ENCODE measurements around the gene TRAFD1.
"Not testable (repeated sequence)": the region's sequence is repeated elsewhere in the genome, so short reads cannot be mapped to it uniquely, and the experiment has no call there.

The TRAFD1 gene

GRCh38 chr12:112125250-112125999, at the start of gene TRAFD1:
Gene TRAFD1, plus strand, starts transcription at chr12:112125560. Its CDS starts 4,963 bp downstream, at chr12:112130523.
- DNase-seq, result peak; percentile 96

- no peak for DNase-seq
These were observed 38.1 kb upstream of the TRAFD1 start for GRCh38 chr12:112087055-112087850.

GRCh38 chr12:112087851-112088250, 37.5 kb upstream of the TRAFD1 start:
- no peak for DNase-seq

- DNase-seq, result no peak
These were observed 33.8 kb upstream of the TRAFD1 start for GRCh38 chr12:112091563-112091962.

- DNase-seq, result no peak
These were observed 29.3 kb upstream of the TRAFD1 start for GRCh38 chr12:112096070-112096469.

GRCh38 chr12:112096667-112097066, 28.7 kb upstream of the TRAFD1 start:
- DNase-seq, result peak; percentile 50

DNA sequence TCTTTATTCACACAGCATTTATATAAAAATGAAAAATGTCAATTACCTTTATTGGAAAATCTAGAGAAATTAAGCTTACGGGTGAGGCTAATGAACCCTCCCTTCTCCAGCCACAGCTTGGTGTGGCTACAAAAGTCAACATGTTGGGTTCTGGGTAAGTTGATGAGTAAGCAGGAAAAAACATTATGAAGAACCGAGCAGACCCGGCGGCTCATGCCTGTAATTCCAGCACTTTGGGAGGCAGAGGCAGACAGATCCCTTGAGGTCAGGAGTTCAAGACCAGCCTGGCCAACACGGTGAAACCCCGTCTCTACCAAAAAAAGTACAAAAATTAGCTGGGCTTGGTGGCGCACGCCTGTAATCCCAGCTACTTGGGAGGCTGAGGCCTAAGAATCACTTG, 27.7 kb upstream of the TRAFD1 start:
- DNase-seq, result no peak

GRCh38 chr12:112100500-112100899, 24.9 kb upstream of the TRAFD1 start:
- DNase-seq, result not testable (repeated sequence)

DNA sequence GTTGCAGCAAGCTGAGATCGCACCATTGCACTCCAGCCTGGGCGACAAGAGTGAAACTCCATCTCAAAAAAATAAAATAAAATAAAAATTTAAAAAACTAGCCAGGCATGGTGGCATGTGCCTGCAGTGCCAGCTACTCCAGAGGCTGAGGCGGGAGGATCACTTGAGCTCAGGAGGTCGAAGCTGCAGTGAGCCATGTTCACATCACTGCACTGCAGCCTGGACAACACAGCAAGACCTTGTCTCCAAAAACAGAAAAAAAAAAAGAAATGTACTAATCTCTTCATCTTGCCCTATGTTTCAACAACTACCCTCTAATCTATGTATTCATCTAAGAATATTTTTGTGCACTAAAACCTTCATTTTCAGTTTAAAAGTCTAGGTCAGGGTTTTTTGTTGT, 23.2 kb upstream of the TRAFD1 start:
- no peak for DNase-seq

DNA sequence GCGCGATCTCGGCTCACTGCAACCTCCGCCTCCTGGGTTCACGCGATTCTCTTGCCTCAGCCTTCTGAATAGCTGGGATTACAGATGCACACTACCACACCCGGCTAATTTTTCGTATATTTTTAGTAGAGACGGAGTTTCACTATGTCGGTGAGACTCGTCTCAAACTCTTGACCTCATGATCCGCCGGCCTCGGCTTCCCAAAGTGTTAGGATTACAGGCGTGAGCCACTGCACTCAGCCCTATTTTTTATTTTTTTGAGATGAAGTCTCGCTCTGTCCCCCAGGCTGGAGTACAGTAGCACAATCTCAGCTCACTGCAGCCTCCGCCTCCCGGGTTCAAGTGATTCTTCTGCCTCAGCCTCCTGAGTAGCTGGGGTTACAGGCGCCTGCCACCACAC, 22.6 kb upstream of the TRAFD1 start:
- not testable (repeated sequence) for DNase-seq

GRCh38 chr12:112103758-112104503, 21.4 kb upstream of the TRAFD1 start:
- no peak for DNase-seq

DNA sequence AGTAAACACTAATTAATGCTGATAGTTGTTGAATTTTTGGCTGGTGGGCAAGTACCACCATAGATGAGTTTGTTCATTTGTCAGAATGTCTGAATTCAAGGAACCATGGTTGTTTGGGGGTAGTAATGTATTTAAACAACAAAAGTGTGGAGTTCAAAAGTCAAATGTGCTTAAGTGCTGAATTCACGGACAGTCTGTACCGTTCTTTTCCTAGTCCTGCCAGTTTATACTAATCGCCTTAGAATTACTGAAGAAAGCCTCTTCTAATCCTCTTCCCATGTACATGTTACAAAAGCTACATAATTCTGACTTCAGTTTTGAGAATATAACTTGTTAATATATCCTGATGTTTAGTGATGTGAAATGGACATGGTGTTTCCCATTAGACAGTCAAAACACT, 19.5 kb upstream of the TRAFD1 start:
- DNase-seq, result no peak

- no peak for DNase-seq
These were observed 17.8 kb upstream of the TRAFD1 start for GRCh38 chr12:112107306-112108201.

GRCh38 chr12:112108202-112109079, 16.9 kb upstream of the TRAFD1 start, which contains the start of gene NAA25:
Gene NAA25, minus strand, starts transcription at chr12:112108783. Its CDS starts 10 bp downstream, at chr12:112108773.
- DNase-seq, result peak; percentile 81

- DNase-seq, result not testable (repeated sequence)
These were observed 14.3 kb upstream of the TRAFD1 start for GRCh38 chr12:112110787-112111662.

- no peak for DNase-seq
These were observed 13.4 kb upstream of the TRAFD1 start for GRCh38 chr12:112111931-112112330.

- no peak for DNase-seq
These were observed 12.8 kb upstream of the TRAFD1 start for GRCh38 chr12:112112409-112113133.

DNA sequence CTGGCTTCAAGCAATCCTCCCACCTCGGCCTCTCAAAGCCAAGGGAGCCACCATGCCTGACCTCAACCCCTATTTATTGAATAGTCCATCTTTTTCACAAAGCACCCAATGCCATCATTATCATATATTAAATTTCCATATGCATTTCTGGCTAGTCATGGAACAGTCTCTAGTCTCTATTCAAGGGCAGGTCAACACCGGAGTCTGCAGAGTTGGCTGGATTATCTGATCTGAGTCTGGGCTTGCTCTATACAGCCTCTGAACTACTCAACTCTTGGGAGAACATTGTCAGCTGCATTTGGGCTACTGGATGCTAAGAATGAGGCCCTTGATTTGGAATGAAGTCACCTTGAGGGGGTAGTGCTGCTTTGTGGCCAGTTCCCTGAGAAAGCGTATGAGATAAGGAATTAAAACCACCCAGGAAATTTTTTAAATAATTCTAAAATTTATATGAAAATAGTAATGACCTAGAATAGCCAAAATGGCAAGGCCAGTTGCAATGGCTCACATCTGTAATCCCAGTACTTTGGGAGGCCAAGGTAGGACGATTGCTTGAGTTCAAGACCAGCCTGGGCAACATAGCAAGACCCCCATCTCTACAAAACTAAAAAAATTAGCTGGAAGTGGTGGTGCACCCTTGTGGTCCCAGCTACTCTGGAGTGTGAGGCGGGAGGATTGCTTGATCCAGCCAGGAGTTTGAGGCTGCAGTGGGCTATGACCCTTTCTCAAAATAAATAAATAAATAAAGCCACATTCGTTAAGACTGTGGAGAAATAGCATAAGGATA, 9.9 kb upstream of the TRAFD1 start:
- no peak for DNase-seq

Measured in kidney glomerular epithelial cell (primary cell).